Neural cell (in vitro differentiated cells): ENCODE data around the gene ZNF808.

Source experiments
- EP300 ChIP-seq: fragments of 450-650 bp; conservative IDR thresholded peaks from 2 replicates; pipeline ENCODE4 v1.6.1; 2014; ENCODE audit warnings: antibody characterized with exemption, mild to moderate bottlenecking, moderate library complexity; ENCODE audit not compliant: poor library complexity, severe bottlenecking
- EZH2 ChIP-seq: fragments of 200-600, 300-800 bp; shearing (Covaris generic), sonication (generic); IDR thresholded peaks from 2 replicates; pipeline ENCODE4 v1.6.1; 2014; ENCODE audit warnings: antibody characterized with exemption, low read length, borderline replicate concordance, mild to moderate bottlenecking; ENCODE audit not compliant: insufficient read depth, poor library complexity, severe bottlenecking
- MXI1 ChIP-seq: fragments of 450-650 bp; conservative IDR thresholded peaks from 2 replicates; pipeline ENCODE4 v1.6.1; 2014; ENCODE audit warnings: antibody characterized with exemption, mild to moderate bottlenecking; ENCODE audit not compliant: poor library complexity, severe bottlenecking
- POLR2AphosphoS5 ChIP-seq: IDR thresholded peaks from 2 replicates; pipeline ENCODE4 v1.6.1; 2012
- RAD21 ChIP-seq: fragments of 450-650 bp; conservative IDR thresholded peaks from 2 replicates; pipeline ENCODE4 v1.6.1; 2014; ENCODE audit warnings: antibody characterized with exemption, mild to moderate bottlenecking, moderate library complexity
- SMC3 ChIP-seq: fragments of 450-650 bp; conservative IDR thresholded peaks from 2 replicates; pipeline ENCODE4 v1.6.1; 2014; ENCODE audit warnings: antibody characterized with exemption, mild to moderate bottlenecking, moderate library complexity; ENCODE audit not compliant: poor library complexity
- TAF1 ChIP-seq: IDR thresholded peaks from 2 replicates; pipeline ENCODE4 v1.6.1; 2012; ENCODE audit warnings: low read depth
- TF ChIP-seq, protein P1 (sequence below): fragments of 450-650 bp; IDR thresholded peaks from 2 replicates; pipeline ENCODE4 v1.5.1; 2014; ENCODE audit warnings: antibody characterized with exemption, mild to moderate bottlenecking, moderate library complexity; ENCODE audit not compliant: poor library complexity, severe bottlenecking

DNA sequence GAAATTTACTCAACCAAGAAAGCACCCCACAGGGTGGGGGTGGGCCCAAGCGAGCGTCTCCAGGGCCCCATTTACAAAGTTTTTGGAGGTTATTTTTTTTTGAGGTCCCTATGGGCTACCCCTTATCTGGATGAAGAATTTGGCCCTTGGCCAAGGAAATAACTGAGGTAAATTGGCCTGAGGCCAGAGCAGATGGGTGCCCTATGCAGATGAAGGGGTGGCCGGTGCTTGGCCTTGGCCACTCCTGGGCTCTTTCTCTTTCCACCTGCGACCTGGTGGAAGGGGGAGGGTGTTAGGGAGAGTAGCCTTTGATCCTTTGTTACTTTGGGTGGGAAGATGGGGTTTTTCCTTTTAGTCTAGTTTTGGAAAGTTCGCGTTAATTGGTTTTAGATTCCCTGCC is 58.1 kb downstream of the ZNF808 start:
- TF ChIP-seq, protein P1, sequence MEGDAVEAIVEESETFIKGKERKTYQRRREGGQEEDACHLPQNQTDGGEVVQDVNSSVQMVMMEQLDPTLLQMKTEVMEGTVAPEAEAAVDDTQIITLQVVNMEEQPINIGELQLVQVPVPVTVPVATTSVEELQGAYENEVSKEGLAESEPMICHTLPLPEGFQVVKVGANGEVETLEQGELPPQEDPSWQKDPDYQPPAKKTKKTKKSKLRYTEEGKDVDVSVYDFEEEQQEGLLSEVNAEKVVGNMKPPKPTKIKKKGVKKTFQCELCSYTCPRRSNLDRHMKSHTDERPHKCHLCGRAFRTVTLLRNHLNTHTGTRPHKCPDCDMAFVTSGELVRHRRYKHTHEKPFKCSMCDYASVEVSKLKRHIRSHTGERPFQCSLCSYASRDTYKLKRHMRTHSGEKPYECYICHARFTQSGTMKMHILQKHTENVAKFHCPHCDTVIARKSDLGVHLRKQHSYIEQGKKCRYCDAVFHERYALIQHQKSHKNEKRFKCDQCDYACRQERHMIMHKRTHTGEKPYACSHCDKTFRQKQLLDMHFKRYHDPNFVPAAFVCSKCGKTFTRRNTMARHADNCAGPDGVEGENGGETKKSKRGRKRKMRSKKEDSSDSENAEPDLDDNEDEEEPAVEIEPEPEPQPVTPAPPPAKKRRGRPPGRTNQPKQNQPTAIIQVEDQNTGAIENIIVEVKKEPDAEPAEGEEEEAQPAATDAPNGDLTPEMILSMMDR = no peak
- TF ChIP-seq POLR2AphosphoS5 (no peak), MXI1 (no peak), TAF1 (no peak), RAD21 (no peak), EP300 (no peak), SMC3 (no peak), EZH2 (no peak)
